ENCODE measurements around the gene MAP3K2. TPM values are rescaled to one million over a fixed set of nuclear protein-coding genes. Genes with fewer than 3 reads are reported as not detected.

MAP3K2 gene
- total and polyA plus RNA-seq, 2 donors (not counting 3 experiments of a cell fraction or from before 2014, with no cell fraction given), result 3.4 to 25.7 TPM

- FAIRE-seq (no peak), DNase-seq (ENCODE audit: low read depth, low spot score) (no peak)
- Histone ChIP-seq H2AFZ (ENCODE audit: low read depth, low read length) (no peak overlapping the region), H3K4me2 (ENCODE audit: insufficient read depth, low read length) (no peak overlapping the region), H3K4me3 (replicated peaks in 1 of 3; ENCODE audit: insufficient read depth in 1 of 3, low read depth in 1 of 3, low read length in 3 of 3) (no peak overlapping the region), H3K27me3 (ENCODE audit: control insufficient read depth in 2 of 2, insufficient read depth in 2 of 2, low read length in 2 of 2) (peaks cover 0 to 4% of the 10 kb centered on the region in 2 experiments), H3K9me1 (replicated peaks; ENCODE audit: control insufficient read depth, extremely low read depth, insufficient read depth, low read length) (no peaks in the 10 kb centered on the region), H3K27ac (ENCODE audit: insufficient read depth, low read depth, low read length) (no peak overlapping the region), H3K79me2 (ENCODE audit: control insufficient read depth, insufficient read depth, low read length) (no peaks in the 10 kb centered on the region), H4K20me1 (replicated peaks; ENCODE audit: control insufficient read depth, extremely low read depth, insufficient read depth, low read length) (no peaks in the 10 kb centered on the region), H3K9ac (replicated peaks; ENCODE audit: extremely low read depth, insufficient read depth, low read length) (no peak overlapping the region), H3K36me3 (ENCODE audit: control insufficient read depth in 2 of 2, extremely low read depth in 1 of 2, insufficient read depth in 2 of 2, low read length in 2 of 2) (no peaks in the 10 kb centered on the region), H3K9me3 (replicated peaks; ENCODE audit: control insufficient read depth, insufficient read depth, low read length) (no peaks in the 10 kb centered on the region), H3K4me1 (ENCODE audit: control insufficient read depth, extremely low read depth, insufficient read depth, low read length) (peaks cover 4% of the 10 kb centered on the region)
- BruUV-seq (replicated peaks), result no TSS peak
- dilution Hi-C loops (cut with MboI; ENCODE audit: extremely low pct_ligation_motif_present, low sequenced_read_pairs) (no loop called here), intact Hi-C loops (cut with micrococcal nuclease) (no loop called here)
- ChIA-PET CTCF (interaction anchor here (1.2 to 3.1 kb wide), 2 partner anchors 8 to 12 kb away, joined by 3 to 15 read pairs; no protein-coding TSS in a partner anchor), POLR2A (no interaction called here)
- TF ChIP-seq FOS (IDR thresholded peaks at IDR 0.05; ENCODE audit: borderline replicate concordance, insufficient read depth, low read length) (no peak), MYC (IDR thresholded peaks at IDR 0.05; ENCODE audit: low read depth, low read length) (no peak), POLR2A (IDR thresholded peaks at IDR 0.05; ENCODE audit: low read depth, low read length) (no peak), MAX (IDR thresholded peaks at IDR 0.05; ENCODE audit: insufficient read depth, insufficient read length) (no peak), GATA2 (IDR thresholded peaks at IDR 0.05; ENCODE audit: insufficient read depth, insufficient read length, low read depth, low read length) (no peak), JUN (IDR thresholded peaks at IDR 0.05; ENCODE audit: borderline replicate concordance, insufficient read depth, insufficient read length, low read depth) (no peak), CTCF (IDR thresholded peaks at IDR 0.05; ENCODE audit: extremely low read depth in 1 of 2, insufficient read depth in 1 of 2, low read depth in 1 of 2, low read length in 2 of 2) (no peak)
Measured at GRCh38 chr2:127428057-127428814, 40.5 kb upstream of the MAP3K2 start.
